8988T (cell line): ENCODE results near the gene STEAP2.
"Not testable (repeated sequence)": the region's sequence is repeated elsewhere in the genome, so short reads cannot be mapped to it uniquely, and the experiment has no call there.

Source experiments
- DNase-seq: peaks from one replicate; pipeline ENCODE4 v3.0.0; 2011

Gene STEAP2

DNA sequence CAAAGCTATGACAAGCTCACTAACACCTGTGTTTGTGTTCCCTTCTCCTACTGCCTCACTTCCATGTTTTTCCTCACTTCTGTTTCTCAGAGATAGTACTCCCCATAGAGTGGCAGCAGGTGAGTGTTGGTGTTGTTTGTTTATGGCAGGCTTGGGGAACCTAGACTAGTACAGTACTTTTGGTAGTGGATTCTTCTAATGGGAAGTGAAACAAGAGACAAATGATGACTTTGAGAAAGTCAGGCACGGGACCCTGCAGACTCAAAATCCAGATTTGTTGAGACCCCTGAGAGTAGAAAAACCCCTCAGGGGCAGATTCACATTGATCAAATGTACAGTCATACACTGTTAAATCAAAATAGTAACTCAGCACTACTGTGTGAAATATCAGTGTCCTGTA is 27.0 kb downstream of the STEAP2 start:
- no peak for DNase-seq

DNA sequence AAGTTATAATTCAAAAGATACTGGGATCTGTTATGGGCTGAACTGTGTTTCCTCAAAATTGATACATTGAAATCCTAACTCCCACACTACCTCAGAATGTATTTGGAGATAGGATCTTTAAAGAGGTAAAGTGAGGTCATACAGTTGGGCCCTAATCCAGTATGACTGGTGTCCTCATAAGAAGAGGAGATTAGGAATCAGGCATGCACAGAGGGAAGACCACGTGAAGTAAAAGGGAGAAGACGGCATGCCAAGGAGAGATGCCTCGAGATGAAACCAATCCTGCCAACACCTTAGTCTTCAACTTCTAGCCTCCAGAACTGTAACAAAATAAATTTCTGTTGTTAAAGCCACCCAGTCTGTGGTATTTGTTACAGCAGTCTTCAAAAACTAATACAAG is 27.5 kb downstream of the STEAP2 start:
- no peak for DNase-seq

DNA sequence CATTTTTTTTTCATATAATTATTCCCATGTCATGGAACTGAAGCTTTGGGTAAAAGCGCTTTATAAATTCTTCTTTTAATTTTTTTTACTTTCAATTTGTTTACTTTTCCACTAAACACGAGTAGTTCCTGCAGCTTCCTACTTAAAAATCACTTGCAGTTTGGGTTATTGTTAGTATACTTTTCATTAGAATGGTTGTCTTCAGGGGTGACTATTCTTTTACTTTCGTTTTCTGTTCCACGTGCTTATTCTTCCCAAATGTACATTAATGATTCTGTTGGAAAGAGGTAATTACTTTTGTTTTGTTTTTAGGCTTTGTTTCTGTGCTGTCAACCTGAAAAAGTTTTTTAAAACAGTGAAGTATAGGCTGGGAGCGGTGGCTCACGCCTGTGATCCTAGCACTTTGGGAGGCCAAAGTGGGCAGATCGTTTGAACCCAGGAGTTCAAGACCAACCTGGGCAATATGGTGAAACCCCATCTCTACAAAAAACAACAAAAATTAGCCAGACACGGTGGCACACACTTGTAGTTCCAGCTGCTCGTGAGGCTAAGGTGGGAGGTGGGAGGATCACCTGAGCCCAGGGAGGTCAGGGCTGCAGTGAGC is 28.2 kb downstream of the STEAP2 start:
- DNase-seq = no peak

DNA sequence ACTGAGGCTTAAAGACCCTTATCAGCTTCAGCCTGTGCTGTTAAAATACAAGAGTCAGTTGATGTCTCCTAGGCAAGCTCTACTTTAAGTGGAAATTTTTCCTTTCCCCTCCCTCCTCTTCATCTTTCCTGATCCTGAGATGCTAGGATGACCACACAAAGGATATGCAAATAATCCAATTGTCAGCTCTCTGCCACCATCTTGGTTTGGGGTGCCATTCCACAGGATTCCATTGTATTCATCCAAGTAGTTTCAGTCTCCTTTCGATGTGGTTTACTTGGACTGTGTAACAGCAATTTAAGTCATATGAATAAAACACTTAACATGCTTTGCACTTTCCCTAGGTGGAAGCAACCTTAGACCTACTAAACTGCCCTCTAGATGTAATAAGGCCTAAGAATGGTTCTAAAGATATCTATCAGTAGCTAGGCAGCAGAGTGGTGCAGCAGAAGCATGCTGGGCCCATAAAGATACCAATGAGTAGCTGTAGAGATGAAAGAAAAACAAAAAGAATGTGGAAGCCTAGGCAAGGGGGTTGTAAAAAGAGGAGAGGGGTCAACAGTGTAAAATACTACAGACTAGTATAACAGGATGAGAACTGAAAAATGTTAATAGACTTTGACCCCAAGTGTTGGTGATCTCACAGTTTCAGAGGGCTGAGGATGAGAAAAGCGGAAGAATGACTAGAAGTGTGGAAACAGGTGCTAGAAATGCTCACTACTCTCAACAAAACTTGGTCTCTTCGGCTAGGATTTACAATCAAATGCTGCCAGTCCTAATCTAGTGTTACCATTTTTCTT is 31.0 kb downstream of the STEAP2 start:
- DNase-seq = no peak

DNA sequence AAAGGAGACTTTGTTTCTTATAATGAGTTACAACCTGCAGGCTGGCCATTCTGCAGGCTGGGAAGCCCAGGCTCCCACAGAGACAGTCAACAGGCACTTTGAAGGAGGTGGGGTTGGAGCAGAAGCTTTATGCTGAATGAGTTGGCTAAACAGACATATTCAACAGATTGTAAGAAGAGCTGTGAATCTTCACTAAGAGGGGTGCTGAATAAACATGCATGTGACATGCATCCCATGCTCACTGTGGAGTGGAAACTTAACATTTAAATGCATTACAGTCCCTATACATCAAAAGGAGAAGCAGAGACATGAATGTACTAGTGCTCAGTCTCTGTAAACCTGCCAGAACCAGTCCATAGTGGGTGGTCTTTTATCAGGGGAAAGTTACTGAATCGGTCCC is 32.0 kb downstream of the STEAP2 start:
- DNase-seq = no peak

DNA sequence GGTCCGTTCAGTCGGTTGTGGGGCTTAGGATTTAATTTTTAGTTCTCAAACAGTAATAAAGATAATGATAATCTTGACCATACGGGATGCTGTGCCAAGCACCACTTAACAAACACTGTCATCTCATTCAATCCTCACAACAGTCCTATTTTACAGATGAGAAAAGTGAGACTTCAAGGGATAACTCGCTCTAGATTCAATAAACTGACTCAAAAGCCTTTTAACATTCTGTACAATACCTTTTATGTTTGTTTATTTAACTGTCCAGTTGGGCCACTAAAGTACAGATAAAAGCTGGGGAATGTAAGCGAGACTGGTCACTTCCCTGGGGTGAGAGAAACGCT is 33.0 kb downstream of the STEAP2 start:
- no peak for DNase-seq

DNA sequence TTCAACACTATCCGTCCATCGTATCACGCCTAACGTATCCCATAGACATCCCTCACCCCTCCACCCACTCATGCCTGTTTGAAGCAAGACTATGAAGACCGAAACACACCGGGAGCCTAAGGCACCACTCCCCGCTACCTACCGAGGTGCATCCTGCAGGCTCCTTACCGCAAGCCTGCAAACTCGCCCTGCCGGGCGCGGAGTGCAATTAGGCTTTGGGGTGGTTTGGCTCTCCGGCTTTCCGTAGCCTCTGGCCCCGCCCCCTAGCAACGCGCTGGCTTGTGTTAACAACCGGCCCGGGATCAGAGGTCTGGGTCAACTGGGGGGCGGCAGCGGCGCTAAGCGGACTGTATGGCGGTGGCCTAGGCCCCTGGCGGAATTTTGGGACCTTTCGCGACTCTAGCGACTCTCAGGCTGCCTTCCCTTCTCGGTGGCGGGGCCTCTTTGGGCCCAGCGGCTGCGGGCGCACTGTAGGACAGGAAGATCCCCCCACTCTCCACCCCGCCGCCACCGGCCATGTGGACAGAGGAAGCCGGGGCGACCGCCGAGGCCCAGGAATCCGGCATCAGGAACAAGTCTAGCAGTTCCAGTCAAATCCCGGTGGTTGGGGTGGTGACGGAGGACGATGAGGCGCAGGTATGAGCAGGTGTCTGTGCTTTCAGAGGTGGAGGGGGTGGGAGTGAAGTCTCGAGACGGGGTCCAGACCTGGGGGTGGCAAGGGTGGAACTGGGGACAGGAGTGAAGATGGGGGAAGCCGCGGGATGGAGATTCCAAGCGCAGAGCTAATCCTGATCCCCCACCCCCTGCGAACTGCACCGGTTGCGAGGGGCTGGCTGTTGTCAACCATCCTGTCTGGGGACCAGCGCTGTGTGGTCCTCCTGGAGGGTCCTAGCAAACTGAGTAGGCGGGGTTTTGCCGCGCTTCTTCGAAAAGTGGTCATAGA is 33.6 kb downstream of the STEAP2 start, which contains the start of gene CFAP69:
TSS of gene CFAP69 (plus strand) at position 266 of the 943 bp plus-strand sequence. CDS start at position 517, 251 bp downstream.
- peak; percentile 52 for DNase-seq

DNA sequence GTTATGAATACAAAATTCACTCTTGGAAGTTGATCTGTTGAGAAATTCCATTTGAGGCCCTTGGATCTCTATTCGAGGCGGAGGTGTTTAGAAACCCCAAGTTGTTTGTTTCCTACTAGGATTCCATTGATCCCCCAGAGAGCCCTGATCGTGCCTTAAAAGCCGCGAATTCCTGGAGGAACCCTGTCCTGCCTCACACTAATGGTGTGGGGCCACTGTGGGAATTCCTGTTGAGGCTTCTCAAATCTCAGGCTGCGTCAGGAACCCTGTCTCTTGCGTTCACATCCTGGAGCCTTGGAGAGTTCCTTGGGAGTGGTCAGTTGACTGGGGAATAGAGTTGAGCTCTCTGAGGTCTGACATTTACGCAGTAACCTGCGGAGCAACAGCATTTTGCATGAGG is 34.6 kb downstream of the STEAP2 start:
- DNase-seq = no peak

DNA sequence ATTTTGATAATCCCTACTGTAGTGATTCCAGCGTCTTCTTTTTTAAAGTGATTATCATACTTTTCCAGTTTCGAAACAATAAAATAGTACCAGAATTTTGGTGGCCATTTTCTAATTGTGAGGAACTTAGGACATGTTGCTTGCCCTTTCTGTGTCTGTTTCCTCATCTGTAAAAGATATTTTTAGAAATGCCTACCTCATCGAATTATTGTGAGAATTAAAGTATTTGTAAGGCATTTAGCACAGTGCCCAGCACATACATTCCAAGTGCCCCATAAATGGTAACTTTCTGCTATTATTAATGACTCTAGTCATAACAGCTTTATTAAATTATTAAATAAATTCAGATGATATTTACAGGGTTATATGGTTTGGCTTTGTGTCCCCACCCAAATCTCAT is 37.2 kb downstream of the STEAP2 start:
- no peak for DNase-seq

DNA sequence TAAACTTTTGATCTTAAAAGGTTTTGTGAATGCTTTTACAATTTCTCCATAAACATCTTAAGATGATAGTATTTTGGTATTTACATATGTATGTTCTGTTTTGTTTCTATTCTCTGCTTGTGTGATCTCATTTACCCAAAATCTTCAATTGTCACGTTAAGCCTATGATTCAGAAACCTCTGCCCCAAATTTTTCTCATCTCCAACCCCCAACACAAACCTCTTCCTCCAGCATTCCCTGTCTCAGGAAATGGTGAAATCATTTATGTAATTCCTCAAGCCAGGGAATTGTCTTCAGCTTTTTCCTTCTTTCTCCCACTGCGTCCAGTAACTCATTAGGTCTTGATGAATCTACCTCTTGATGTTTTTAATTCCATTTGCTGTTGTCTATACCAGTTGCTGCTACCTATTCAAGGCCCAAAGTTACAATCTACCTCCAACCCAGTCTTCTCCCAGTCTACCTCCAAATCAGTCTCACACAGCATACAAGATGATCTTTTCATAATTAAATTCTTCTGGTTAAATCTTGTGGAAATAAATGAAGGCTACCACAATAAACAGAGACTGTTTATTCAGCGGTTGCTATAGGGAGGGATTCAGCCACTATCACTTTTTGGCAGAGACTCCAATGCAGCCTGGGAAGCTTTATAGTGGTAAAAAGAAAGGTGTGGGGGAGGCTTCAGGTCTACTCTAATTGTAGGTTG is 39.2 kb downstream of the STEAP2 start:
- DNase-seq = no peak

DNA sequence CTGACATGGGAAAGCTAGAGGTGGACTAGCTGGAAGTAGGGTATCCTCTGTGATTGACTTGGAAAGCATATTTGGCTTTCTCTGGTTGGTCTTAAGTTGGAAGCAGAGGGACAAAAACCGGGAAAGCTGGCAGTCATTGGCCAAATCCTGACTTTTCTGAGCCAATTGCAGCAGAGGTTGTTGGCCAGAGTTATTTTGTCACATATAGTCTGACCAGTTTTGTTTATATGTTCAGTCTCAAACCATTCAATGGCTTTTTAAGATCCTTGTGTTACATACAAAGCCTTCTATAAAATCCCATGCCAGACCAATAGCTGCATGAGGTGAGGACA is 39.7 kb downstream of the STEAP2 start:
- DNase-seq = no peak

DNA sequence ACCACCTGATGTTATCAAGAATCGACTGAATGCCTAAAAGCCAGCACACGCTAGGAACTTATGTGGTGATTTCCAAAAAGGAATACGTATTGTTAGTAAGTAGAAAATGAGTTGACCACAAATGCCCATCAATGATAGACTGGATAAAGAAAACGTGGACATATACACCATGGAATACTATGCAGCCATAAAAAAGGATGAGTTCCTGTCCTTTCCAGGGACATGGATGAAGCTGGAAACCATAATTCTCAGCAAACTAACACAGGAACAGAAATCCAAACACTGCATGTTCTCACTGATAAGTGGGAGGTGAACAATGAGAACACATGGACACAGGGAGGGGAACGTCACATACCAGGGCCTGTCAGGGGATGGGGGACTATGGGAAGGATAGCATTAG is 44.5 kb downstream of the STEAP2 start:
- DNase-seq = not testable (repeated sequence)

DNA sequence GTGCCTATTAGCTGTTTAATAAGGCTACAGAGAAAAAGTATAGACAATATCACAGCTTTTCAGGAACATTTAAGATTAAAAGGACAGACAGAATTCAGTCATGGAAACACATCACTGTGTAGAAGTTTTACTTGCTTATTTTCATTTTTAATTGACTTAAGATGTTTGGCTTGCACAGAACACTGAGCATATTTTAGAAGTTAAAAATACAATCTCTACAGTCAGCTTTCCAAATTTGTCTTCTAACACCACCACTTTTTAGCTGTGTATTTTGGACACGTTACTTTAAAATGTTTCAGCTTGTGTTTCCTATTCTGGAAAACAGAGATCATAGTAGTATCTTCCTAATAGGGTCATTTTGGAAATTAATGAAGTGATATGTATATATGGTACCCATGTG is 45.2 kb downstream of the STEAP2 start:
- DNase-seq = no peak

DNA sequence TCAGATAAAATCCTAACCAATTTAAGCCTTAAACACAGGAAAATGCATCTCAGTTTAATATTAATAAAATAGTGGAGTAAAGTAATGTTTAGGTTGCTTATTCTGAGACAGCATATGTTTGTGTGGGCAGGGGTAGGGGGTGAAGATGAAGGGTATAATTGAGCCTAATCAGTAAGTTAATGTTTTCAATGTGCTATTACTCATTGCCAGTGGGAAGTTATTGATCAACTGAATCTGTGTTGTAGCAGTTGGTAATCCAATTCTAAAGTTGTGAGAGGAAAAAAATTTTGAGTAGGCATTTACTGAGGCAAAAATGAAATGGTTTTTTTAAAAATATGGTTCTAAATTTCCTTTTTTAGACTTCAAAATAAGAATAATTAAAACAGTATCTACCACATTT is 49.9 kb downstream of the STEAP2 start:
- no peak for DNase-seq

DNA sequence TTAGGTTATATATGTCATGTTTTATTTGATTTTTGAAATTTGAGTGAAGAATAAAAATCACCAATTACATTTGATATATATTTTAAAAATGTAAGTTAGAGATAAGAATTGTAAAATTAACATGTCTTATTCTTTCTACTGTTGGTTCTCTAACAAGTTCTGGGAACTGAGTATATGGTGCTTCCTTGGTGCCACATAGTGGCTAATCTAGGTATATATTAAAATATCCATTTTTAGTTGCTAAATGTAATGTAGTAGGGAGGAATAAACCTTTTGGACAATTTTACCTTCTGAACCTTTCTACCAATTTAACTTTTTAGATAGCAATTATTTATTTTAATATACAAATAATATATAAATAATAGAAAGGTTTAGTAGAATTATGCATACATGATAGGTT is 50.9 kb downstream of the STEAP2 start:
- DNase-seq = no peak

DNA sequence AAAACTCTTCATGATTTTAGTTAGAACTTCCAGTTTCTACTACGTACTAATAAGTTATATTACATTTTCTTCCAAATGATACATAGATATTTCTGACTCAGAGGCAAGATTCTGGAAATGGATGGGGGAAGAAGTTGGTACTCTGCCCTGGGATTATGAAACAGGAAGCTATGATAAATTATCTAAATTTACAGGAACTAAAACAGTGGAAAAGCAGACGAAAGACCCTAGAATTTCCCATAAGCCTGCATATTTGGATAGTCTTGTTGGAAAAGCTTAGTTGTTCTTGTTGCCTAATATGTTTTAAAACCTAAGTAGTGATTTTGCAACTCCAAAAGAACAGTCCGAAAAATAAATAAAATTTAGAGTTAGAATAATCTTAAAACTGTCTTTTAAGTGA is 55.3 kb downstream of the STEAP2 start:
- no peak for DNase-seq

DNA sequence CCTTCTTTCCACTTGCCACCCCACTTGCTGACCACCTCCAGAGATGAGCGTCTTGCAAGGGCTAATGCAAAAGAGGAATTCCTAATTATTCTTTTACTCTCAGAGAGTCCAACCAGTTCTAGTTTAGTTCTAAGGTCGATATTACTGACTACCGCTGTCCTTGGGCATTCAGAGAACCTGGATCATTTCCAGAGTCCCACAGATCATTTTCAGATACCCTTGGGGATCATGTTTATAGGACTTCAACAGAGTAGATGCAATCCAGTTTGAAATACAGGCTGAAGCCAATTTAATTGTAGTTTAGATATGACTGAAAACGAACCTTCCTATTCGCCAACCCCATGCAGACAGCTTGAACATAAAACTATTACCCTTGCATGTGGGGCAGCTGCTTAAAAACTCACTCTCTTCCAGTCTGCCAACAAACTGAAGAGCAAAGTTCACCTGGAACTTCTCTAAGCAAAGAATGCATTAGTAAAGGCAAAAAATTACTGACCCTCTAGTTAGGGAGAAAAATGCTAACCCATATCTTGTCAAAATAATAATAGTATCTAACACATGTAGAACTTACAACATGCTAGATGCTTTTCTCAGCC is 55.8 kb downstream of the STEAP2 start:
- DNase-seq = no peak

DNA sequence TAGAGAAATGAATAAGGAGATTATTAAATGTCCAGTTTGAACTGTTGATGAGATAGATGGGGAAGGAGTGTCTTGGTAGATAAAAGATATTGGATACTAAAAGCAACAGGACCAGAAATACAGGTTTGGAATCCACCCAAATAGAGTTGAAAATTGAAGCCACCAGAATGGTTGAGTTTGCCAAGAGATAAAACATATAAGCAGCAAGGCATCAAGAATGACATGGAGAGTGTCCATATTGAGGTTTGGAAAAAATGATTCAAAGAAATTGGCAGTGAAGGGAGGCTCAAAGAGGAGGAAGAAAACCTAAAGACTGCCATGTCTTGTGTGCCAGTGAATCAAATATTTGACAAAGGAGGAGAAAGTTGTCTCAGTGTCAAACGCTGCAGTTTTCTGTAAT is 57.6 kb downstream of the STEAP2 start:
- DNase-seq = no peak

DNA sequence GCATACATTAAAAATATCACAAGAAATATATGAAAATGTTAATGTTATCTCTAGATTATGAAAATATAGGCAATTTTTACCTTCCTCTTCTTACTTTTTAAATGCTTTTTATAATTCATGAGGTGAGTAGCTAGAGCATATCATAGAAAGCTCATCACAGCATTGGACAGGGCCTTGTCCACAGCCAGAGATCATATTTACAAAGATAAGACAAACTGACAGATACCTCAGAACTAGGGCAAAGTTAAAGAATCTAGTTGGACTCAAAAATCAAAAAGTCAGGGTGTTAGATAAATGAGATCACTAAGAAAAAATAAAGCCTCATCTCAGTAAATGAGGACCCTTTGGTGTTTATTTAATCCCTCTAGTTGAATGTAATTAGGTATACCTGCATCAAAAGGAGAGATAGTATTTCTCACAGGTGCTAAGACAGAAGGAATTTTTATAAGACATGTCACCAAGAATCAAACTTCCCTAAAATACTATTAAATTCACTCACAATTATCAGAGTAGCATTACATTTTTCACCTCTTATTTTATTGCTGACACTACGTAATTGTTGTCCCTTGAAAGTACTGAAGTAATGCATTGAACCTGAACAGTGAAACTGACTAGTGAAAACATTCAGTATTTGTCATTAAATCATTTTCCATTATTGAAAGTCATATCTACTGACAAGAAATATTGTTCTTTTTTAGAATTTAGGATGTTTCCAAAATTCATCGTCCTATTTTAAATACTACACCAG is 59.1 kb downstream of the STEAP2 start:
- no peak for DNase-seq

DNA sequence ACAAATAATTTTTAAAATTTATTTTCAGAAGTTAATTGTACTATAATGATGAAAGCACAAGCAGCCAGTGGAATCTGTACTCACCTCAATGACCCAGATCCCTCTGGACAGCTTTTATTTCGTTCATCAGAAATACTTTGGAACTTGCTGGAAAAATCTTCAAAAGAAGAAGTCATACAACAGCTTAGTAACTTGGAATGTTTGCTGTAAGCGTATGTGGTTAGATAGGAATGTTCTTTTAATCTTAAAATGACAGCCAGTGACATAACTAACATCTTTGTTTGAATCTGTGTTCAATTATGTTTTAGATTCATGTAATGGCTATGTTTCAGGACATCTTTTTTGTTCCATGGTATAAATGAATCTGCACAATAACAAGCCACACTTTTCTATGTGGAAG is 60.2 kb downstream of the STEAP2 start:
- no peak for DNase-seq

DNA sequence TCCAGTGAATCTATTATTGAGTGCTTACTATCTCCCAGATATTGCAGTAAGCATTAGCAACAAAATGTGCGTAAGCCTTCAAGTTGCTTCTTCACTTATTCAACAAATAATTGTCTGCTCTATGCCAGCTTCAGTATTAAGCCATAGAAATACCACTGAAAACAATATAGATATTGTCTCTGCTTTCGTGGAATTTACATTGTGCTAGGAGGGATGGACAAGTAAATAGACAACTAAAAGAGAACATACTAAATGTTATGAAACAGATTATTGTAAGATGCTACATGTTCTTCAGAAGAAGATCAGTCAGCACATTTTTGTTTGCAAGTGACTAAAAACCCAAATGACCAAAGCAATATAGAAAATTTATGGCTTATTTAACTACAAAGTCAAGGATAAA is 60.7 kb downstream of the STEAP2 start:
- DNase-seq = no peak

DNA sequence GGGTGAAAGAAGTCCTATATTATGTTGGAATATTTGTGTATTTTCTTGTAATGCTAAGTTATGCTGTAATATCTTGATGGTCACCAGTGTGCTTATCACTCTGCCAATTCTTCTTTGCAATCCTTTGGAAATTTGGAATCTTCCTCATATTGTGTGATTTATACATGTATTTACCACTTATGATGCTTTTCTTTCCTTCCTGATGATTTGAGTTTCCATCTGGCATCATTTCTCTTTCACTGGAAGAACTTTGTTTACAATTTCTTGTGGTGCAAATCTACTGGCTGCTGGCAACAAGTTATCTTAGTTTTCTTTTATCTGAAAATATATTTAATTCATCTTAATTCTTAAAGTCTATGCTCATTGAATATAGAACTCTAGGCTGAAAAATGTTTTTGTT is 62.6 kb downstream of the STEAP2 start:
- no peak for DNase-seq
